Activated T-helper 1 cell treated with anti-CD3 and anti-CD28 coated beads, Interleukin-12 subunit alpha, Interleukin-12 subunit beta, Interleukin-2, Interleukin-4 antibody, amounts not matched to agents 30 ng/mL and 10 ng/mL and 1 ng/mL, durations not matched to agents 14 hours and 24 hours and 36 hours (primary cell): ENCODE results near the gene MREG. TPM values are rescaled to one million over a fixed set of nuclear protein-coding genes. Genes with fewer than 3 reads are reported as not detected.

Source experiments
- DNase-seq: peaks from one replicate; pipeline ENCODE4 v3.0.0; 2021; ENCODE audit warnings: low spot score
- H3K27ac Mint-ChIP-seq: one replicate; pipeline ENCODE4 v1.8.0; 2021; ENCODE audit warnings: mild to moderate bottlenecking, mixed read lengths
- H3K27me3 Mint-ChIP-seq: one replicate; pipeline ENCODE4 v1.8.0; 2022; ENCODE audit warnings: mild to moderate bottlenecking, moderate library complexity, mixed read lengths; ENCODE audit not compliant: insufficient read depth
- H3K36me3 Mint-ChIP-seq: one replicate; pipeline ENCODE4 v1.8.0; 2021; ENCODE audit warnings: low read depth, mixed read lengths
- H3K4me1 Mint-ChIP-seq: one replicate; pipeline ENCODE4 v1.8.0; 2021; ENCODE audit warnings: low read depth, mixed read lengths
- H3K4me3 Mint-ChIP-seq: one replicate; pipeline ENCODE4 v1.8.0; 2021; ENCODE audit warnings: mild to moderate bottlenecking, moderate library complexity, mixed read lengths
- H3K9me3 Mint-ChIP-seq: one replicate; pipeline ENCODE4 v1.8.0; 2021; ENCODE audit warnings: mixed read lengths
- intact Hi-C: fragments of 100-400 bp; cut with micrococcal nuclease; formaldehyde crosslinking; loops from one replicate; pipeline ENCODE4 v1.15.1; 2024
- total RNA-seq: library from RNA; stranded (reverse); gene quantifications from 2 replicates; pipeline ENCODE4 v1.2.3, GENCODE V29; 2022

Gene MREG
- total RNA-seq, 1 donor from 2014 or later = 10.1 TPM

GRCh38 chr2:215914777-215915165 is 98.6 kb downstream of the MREG start:
- no peak for DNase-seq
- intact Hi-C loops = no loop called here
- H3K27ac Mint-ChIP-seq = no peak overlapping the region
- H3K4me1 Mint-ChIP-seq = peaks cover 7% of the 10 kb centered on the region
- H3K4me3 Mint-ChIP-seq = no peak overlapping the region
- peaks cover 9% of the 10 kb centered on the region for H3K27me3 Mint-ChIP-seq
- H3K9me3 Mint-ChIP-seq = no peaks in the 10 kb centered on the region
- H3K36me3 Mint-ChIP-seq = no peaks in the 10 kb centered on the region

GRCh38 chr2:215914054-215914776 is 99.1 kb downstream of the MREG start:
- Mint-ChIP-seq H3K27ac (no peak overlapping the region), H3K4me1 (peaks cover 7% of the 10 kb centered on the region), H3K27me3 (peaks cover 9% of the 10 kb centered on the region), H3K9me3 (no peaks in the 10 kb centered on the region), H3K36me3 (no peaks in the 10 kb centered on the region), H3K4me3 (no peak overlapping the region)
- no peak for DNase-seq
- intact Hi-C loops = no loop called here

GRCh38 chr2:215912299-215912842 is 101.0 kb downstream of the MREG start:
- no peak for DNase-seq
- intact Hi-C loops = no loop called here
- Mint-ChIP-seq H3K4me3 (no peak overlapping the region), H3K36me3 (no peaks in the 10 kb centered on the region), H3K27ac (no peak overlapping the region), H3K9me3 (no peaks in the 10 kb centered on the region), H3K27me3 (peaks cover 11% of the 10 kb centered on the region), H3K4me1 (no peaks in the 10 kb centered on the region)

- Mint-ChIP-seq H3K27me3 (peaks cover 11% of the 10 kb centered on the region), H3K9me3 (no peaks in the 10 kb centered on the region), H3K4me3 (no peak overlapping the region), H3K27ac (no peak overlapping the region), H3K36me3 (no peaks in the 10 kb centered on the region), H3K4me1 (no peaks in the 10 kb centered on the region)
- no peak for DNase-seq
- intact Hi-C loops = no loop called here
Measured at GRCh38 chr2:215911301-215912085, 101.9 kb downstream of the MREG start.

- peaks cover 12% of the 10 kb centered on the region for H3K27me3 Mint-ChIP-seq
- no peak overlapping the region for H3K27ac Mint-ChIP-seq
- no peak overlapping the region for H3K4me3 Mint-ChIP-seq
- H3K4me1 Mint-ChIP-seq = no peaks in the 10 kb centered on the region
- no peak for DNase-seq
- H3K9me3 Mint-ChIP-seq = no peaks in the 10 kb centered on the region
- intact Hi-C loops = no loop called here
- no peaks in the 10 kb centered on the region for H3K36me3 Mint-ChIP-seq
Measured at GRCh38 chr2:215910180-215910579, 103.2 kb downstream of the MREG start.

- no peaks in the 10 kb centered on the region for H3K9me3 Mint-ChIP-seq
- H3K27ac Mint-ChIP-seq = no peak overlapping the region
- no peak overlapping the region for H3K4me3 Mint-ChIP-seq
- DNase-seq = no peak
- no peaks in the 10 kb centered on the region for H3K4me1 Mint-ChIP-seq
- peaks cover 14% of the 10 kb centered on the region for H3K27me3 Mint-ChIP-seq
- H3K36me3 Mint-ChIP-seq = no peaks in the 10 kb centered on the region
- intact Hi-C loops = no loop called here
Measured at GRCh38 chr2:215907147-215907546, 106.2 kb downstream of the MREG start.

- H3K4me3 Mint-ChIP-seq = no peak overlapping the region
- no peaks in the 10 kb centered on the region for H3K9me3 Mint-ChIP-seq
- no peak overlapping the region for H3K27ac Mint-ChIP-seq
Measured at GRCh38 chr2:215906458-215906857, 106.9 kb downstream of the MREG start.

GRCh38 chr2:215905691-215906090 is 107.7 kb downstream of the MREG start:
- H3K4me1 Mint-ChIP-seq = no peaks in the 10 kb centered on the region
- intact Hi-C loops = no loop called here
- no peaks in the 10 kb centered on the region for H3K36me3 Mint-ChIP-seq
- H3K9me3 Mint-ChIP-seq = no peaks in the 10 kb centered on the region
- no peak overlapping the region for H3K27ac Mint-ChIP-seq
- no peak overlapping the region for H3K4me3 Mint-ChIP-seq
- H3K27me3 Mint-ChIP-seq = peaks cover 9% of the 10 kb centered on the region
- no peak for DNase-seq

More at GRCh38 chr2:215906458-215906857, 106.9 kb downstream of the MREG start:
- Mint-ChIP-seq H3K4me1 (no peaks in the 10 kb centered on the region), H3K36me3 (no peaks in the 10 kb centered on the region), H3K27me3 (peaks cover 12% of the 10 kb centered on the region)
- intact Hi-C loops = no loop called here
- no peak for DNase-seq

GRCh38 chr2:215904101-215904500 is 109.2 kb downstream of the MREG start:
- no peak for DNase-seq
- Mint-ChIP-seq H3K4me1 (no peaks in the 10 kb centered on the region), H3K27me3 (peaks cover 6% of the 10 kb centered on the region), H3K27ac (no peak overlapping the region), H3K4me3 (no peak overlapping the region), H3K9me3 (no peaks in the 10 kb centered on the region), H3K36me3 (no peaks in the 10 kb centered on the region)
- intact Hi-C loops = no loop called here

GRCh38 chr2:215903203-215903602 is 110.1 kb downstream of the MREG start:
- no peaks in the 10 kb centered on the region for H3K9me3 Mint-ChIP-seq
- H3K27ac Mint-ChIP-seq = no peak overlapping the region
- no peaks in the 10 kb centered on the region for H3K36me3 Mint-ChIP-seq
- intact Hi-C loops = no loop called here
- no peak for DNase-seq
- peaks cover 5% of the 10 kb centered on the region for H3K27me3 Mint-ChIP-seq
- H3K4me1 Mint-ChIP-seq = no peaks in the 10 kb centered on the region
- H3K4me3 Mint-ChIP-seq = no peak overlapping the region

GRCh38 chr2:215901796-215902195 is 111.6 kb downstream of the MREG start:
- intact Hi-C loops = no loop called here
- DNase-seq = no peak
- H3K27ac Mint-ChIP-seq = no peak overlapping the region

GRCh38 chr2:215900843-215901242 is 112.5 kb downstream of the MREG start:
- Mint-ChIP-seq H3K4me3 (no peak overlapping the region), H3K27ac (no peak overlapping the region), H3K4me1 (no peaks in the 10 kb centered on the region), H3K9me3 (no peaks in the 10 kb centered on the region), H3K27me3 (peaks cover 4% of the 10 kb centered on the region), H3K36me3 (no peaks in the 10 kb centered on the region)
- intact Hi-C loops = no loop called here
- DNase-seq = no peak

More at GRCh38 chr2:215901796-215902195, 111.6 kb downstream of the MREG start:
- no peaks in the 10 kb centered on the region for H3K36me3 Mint-ChIP-seq
- no peaks in the 10 kb centered on the region for H3K9me3 Mint-ChIP-seq
- H3K27me3 Mint-ChIP-seq = peaks cover 5% of the 10 kb centered on the region
- H3K4me3 Mint-ChIP-seq = no peak overlapping the region
- H3K4me1 Mint-ChIP-seq = no peaks in the 10 kb centered on the region

- Mint-ChIP-seq H3K4me3 (no peak overlapping the region), H3K36me3 (no peaks in the 10 kb centered on the region), H3K27ac (no peak overlapping the region), H3K4me1 (no peaks in the 10 kb centered on the region), H3K27me3 (peaks cover 3% of the 10 kb centered on the region), H3K9me3 (no peaks in the 10 kb centered on the region)
- DNase-seq = no peak
- intact Hi-C loops = no loop called here
Measured at GRCh38 chr2:215900203-215900611, 113.1 kb downstream of the MREG start.
